Activated T-helper 1 cell treated with anti-CD3 and anti-CD28 coated beads, Interleukin-2, amount 50 U/mL, for 16 hours (primary cell): ENCODE data around the gene CCDC51.

ENCODE experiments used
- DNase-seq, 2 donors: peaks; one replicate each; pipeline ENCODE4 v3.0.0-alpha.2; 2020; ENCODE audit warnings: low read depth in 1 of 2, low spot score in 1 of 2

CCDC51 gene

DNA sequence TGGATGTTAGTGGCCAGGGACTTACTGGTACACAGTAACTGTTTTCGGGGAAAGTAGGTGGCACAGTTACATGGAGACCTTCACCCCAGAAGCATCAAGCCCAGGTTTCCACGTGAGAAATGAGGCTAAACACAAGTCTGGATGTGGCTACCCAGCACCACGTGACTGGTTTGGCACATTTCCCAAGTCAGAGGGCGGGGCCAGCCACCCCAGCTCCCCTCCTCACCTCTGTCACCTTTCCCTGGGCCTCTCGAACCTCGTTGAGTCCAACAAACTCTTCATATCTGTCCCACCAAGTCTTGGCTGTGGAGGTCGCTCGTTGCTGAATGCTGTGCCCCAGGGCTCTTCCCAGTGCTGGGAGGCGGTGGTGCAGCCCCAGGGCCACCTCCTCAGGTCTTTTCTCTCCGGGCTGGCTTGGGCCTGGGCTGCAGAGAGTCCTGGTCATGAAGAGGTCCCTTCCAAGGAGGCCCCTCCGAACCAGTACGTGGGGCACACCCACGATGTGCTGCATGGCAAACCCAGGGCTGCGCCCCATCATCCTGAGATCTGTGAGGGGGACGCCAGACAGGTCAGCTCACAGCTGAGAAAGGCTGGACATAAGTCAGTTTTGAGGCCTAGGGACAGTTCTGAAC is 5.2 kb downstream of the CCDC51 start:
- DNase-seq: no peak

GRCh38 chr3:48433472-48434118 is 6.3 kb downstream of the CCDC51 start:
- no peak for DNase-seq

- no peak for DNase-seq
Observed at GRCh38 chr3:48432411-48433371, 7.2 kb downstream of the CCDC51 start.

DNA sequence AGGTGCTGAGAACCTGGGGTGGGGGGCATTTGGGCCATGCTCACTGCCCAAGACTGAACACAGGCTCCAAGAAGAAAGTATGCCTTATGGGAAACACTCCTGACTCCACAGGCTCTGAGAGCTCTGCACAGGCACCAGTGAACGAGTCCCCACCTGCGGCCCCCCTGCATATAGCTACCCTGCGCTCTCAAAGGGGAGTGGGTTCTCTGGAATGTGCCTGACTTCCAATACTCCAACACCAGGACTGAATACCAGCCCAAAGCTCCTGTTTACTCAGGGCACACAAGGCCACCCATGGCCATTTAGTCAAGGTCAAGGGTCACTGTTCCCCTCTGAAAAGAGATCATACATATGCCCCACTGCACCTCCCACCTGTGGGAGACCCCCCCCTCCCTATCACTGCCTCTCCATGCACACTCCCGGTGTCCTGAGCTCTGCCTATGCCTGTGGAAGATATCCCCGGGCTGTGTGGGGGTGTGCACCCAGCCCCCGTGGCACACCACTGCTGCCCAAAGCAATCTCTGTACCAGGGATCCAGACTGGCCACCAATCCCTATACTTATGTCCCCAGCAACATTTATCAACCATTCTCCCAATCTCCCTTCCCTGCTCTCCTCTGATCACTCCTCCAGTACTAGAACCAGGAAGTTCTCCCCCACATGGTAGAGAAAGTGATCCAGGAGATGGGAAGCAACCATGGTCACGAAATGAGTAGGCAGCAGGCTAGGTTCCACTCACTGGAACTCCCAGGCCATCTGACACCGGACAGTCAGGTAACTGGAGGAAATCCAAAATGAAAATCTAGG is 8.5 kb downstream of the CCDC51 start:
- DNase-seq: no peak

- DNase-seq: no peak
Observed at GRCh38 chr3:48430708-48431101, 9.2 kb downstream of the CCDC51 start.

- DNase-seq: no peak
Observed at GRCh38 chr3:48429960-48430707, 9.8 kb downstream of the CCDC51 start, which contains the start of gene PLXNB1. TSS of gene PLXNB1 (minus strand) at chr3:48430086. CDS start at chr3:48424611, 5,475 bp downstream.

DNA sequence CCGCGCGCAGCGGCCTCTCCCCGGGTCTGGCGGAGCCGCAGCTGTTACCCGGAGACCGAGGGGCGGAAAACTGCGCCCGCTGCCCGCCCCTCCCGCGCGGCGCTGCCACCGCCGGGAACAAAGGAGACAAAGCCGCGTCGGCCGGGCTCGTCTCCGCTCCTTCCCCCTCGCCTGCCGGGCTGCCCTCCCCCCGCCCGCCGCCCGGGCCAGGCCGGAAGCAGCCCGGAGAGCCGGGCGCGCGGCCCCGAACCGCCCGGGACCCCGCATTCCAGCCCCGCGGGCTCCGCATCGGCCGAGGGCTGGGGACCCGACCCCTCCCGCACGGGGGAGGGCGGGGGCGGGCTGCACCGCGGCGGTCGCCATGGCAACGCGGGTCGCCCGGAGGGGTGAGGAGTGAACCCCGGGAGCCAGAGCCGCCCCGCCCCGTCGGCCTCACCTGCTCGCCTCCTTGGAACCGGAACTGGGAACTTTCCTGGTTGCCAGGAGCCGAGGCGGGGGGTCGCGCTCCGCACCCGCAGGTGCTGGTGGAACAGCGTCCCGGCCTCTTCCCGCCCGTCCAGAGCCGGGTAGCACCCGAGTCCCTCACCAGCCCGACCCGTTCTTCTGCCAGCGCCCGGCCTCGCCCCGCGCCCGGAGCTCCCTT is 10.5 kb downstream of the CCDC51 start:
- DNase-seq: peak; percentile 20 to 52

DNA sequence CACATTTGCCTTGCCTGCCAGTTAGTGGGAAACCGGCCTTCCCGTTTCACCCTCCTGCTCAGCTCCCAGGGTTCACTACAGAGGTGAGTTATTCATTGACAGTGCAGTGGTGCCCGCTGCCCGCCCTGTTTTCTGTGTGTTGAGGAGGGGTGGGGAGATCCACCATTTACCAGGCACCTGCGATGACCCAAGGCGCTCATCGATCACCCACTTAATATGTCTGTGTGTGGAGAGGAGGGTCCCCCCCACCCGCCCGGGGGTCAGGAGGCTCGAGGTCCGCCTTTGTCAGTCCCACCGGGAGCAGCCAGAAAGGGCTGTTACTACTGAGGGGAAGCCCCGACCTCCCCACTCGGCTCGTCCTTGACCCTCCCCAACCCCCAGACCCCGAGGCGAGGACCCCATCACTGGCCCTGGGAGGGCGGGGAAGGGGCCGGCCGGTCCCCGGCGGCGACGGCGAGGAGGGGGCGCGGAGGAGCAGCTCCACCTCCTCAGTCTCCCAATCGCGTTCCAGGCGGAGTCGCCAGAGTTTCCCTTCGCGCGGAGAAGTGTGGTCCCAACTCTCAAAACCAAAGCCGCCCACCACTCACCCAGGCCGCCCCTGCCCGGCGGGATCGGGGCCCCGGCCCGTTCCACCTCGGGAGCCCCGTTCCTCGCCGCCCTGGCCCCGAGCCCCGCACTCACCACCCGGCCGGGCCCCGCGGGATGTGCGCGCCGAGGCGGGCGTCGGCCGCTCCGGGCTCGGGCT is 11.2 kb downstream of the CCDC51 start:
- DNase-seq: no peak

- no peak for DNase-seq
Observed at GRCh38 chr3:48428088-48428571, 11.8 kb downstream of the CCDC51 start.

GRCh38 chr3:48427630-48427962 is 12.3 kb downstream of the CCDC51 start:
- DNase-seq: no peak

- DNase-seq: no peak
Observed at GRCh38 chr3:48426944-48427629, 12.8 kb downstream of the CCDC51 start.

GRCh38 chr3:48426401-48426909 is 13.5 kb downstream of the CCDC51 start:
- no peak for DNase-seq

- DNase-seq: no peak
Observed at GRCh38 chr3:48425281-48425812, 14.6 kb downstream of the CCDC51 start.

- no peak for DNase-seq
Observed at GRCh38 chr3:48423883-48424695, 15.8 kb downstream of the CCDC51 start.

DNA sequence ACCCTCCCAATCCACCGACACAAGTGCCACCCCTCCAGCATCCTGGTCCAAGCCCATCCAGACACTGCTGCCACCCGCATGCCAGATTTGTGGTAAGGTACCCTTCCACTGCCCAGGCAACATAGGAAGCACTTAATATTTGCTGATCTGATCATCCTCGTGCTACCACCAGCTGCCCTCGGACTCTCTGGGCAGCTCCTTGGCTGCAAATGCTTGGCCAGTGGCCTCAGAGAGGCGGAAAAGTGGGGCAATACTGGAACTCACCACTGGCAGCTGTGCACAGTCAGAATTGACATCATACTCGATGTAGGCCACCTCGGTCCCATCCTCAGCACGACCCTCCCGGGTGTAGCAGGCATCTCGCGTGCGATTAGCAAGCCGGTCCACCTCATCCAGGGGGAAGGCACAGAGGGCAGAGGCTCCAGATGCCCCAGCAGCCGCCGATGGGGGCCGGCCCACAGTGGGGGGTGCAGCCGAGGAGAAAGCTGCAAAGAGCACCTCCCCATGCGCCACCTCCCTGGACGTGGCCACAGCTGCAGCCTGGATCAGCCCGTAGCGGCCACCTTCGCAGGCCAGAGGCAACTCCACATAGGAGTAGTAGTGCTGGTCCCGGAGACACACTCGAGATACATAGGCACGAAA is 16.6 kb downstream of the CCDC51 start:
- DNase-seq: no peak

DNA sequence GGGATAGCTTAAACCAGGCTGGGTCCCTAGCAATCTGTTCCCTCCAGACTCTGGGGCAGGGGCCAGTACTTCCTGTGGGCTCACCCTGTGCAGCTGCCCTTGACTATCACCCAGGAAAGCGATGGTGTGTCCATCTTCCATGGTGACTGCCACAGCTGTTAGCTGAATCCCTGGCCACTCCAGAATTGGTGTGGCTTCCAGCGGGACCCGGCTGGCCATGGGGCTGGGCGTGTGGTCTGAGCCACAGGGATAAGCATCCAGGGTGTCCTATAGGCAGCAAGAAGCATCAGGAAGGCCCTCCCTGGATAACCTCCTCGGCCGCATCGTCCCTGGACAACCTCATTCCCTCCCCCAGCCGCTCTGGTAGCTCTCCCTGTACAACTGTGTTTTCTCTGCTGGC is 17.2 kb downstream of the CCDC51 start:
- no peak for DNase-seq

GRCh38 chr3:48422272-48422671 is 17.6 kb downstream of the CCDC51 start:
- DNase-seq: no peak
